ENCODE results near the gene STXBP6. TPM values are rescaled to one million over a fixed set of nuclear protein-coding genes. Genes with fewer than 3 reads are reported as not detected.
A peak's percentile ranks its signal among the peaks of the same experiment; 100 is the strongest.

Gene STXBP6
- total RNA-seq, 4 donors from 2014 or later, result 7.1 to 16.8 (median 8.9) TPM

- intact Hi-C loops (cut with DNase I; ENCODE audit: low total_unique reads) (no loop called here), in situ Hi-C loops (cut with MboI; ENCODE audit: low pct_ligation_motif_present in 1 of 4, low pct_unique_long_range_greater_than_20kb in 1 of 4, low sequenced_read_pairs in 3 of 4) (no loop called here)
- no peak overlapping the region for H3K4me3 ChIP-seq
- DNase-seq, result no peak
- 72 to 83% methylated on average over 4 of the region's 4 CpGs for WGBS, 2 donors (ENCODE audit: low coverage in 1 of 2)
- no peaks in the 10 kb centered on the region for H3K36me3 ChIP-seq
- H3K27me3 ChIP-seq, result no peaks in the 10 kb centered on the region
- TF ChIP-seq EP300 (IDR thresholded peaks at IDR 0.05; ENCODE audit: low read depth) (no peak), POLR2AphosphoS5 (IDR thresholded peaks at IDR 0.05) (no peak), POLR2A (IDR thresholded peaks at IDR 0.05) (no peak)
- no peak overlapping the region for H3K27ac ChIP-seq
- no peaks in the 10 kb centered on the region for H3K4me1 ChIP-seq
- H3K9me3 ChIP-seq, result no peaks in the 10 kb centered on the region
Observed at GRCh38 chr14:24828486-24828885, 221.5 kb downstream of the STXBP6 start.

- Histone ChIP-seq H3K4me1 (no peaks in the 10 kb centered on the region), H3K9me3 (no peaks in the 10 kb centered on the region), H3K27me3 (no peaks in the 10 kb centered on the region), H3K27ac (no peak overlapping the region), H3K4me3 (no peak overlapping the region), H3K36me3 (no peaks in the 10 kb centered on the region)
- intact Hi-C loops (cut with DNase I; ENCODE audit: low total_unique reads), result no loop called here
- TF ChIP-seq POLR2AphosphoS5 (IDR thresholded peaks at IDR 0.05) (no peak), POLR2A (IDR thresholded peaks at IDR 0.05) (no peak), EP300 (IDR thresholded peaks at IDR 0.05; ENCODE audit: low read depth) (no peak), CTCF (IDR thresholded peaks at IDR 0.05) (no peak)
- in situ Hi-C loops (cut with MboI; ENCODE audit: low pct_ligation_motif_present in 1 of 4, low pct_unique_long_range_greater_than_20kb in 1 of 4, low sequenced_read_pairs in 3 of 4), result no loop called here
- no peak for DNase-seq
- 84 to 85% methylated on average over 5 of the region's 5 CpGs for WGBS, 2 donors (ENCODE audit: low coverage in 1 of 2)
Observed at GRCh38 chr14:24826390-24826789, 223.6 kb downstream of the STXBP6 start.

- TF ChIP-seq CTCF (IDR thresholded peaks at IDR 0.05) (no peak), POLR2AphosphoS5 (IDR thresholded peaks at IDR 0.05) (no peak), POLR2A (IDR thresholded peaks at IDR 0.05) (no peak), EP300 (IDR thresholded peaks at IDR 0.05; ENCODE audit: low read depth) (no peak)
- Histone ChIP-seq H3K27ac (no peak overlapping the region), H3K4me3 (no peak overlapping the region), H3K9me3 (no peaks in the 10 kb centered on the region), H3K27me3 (no peaks in the 10 kb centered on the region), H3K4me1 (peaks cover 0 to 46% (median 30%) of the 10 kb centered on the region in 4 donors), H3K36me3 (no peaks in the 10 kb centered on the region)
- in situ Hi-C loops (cut with MboI; ENCODE audit: low pct_ligation_motif_present in 1 of 4, low pct_unique_long_range_greater_than_20kb in 1 of 4, low sequenced_read_pairs in 3 of 4) (loop anchor here in 2 of 4 donors (25.0 kb wide), 1 partner anchor 317 kb away; no protein-coding TSS in a partner anchor), intact Hi-C loops (cut with DNase I; ENCODE audit: low total_unique reads) (no loop called here)
- DNase-seq, result no peak
- WGBS, 2 donors (ENCODE audit: low coverage in 1 of 2), result 78 to 100% methylated on average over 3 to 5 of the region's 5 CpGs
Observed at GRCh38 chr14:24820616-24821015, 229.3 kb downstream of the STXBP6 start.

GRCh38 chr14:24818823-24819341 is 231.1 kb downstream of the STXBP6 start:
- no peak for DNase-seq
- Histone ChIP-seq H3K27ac (peak overlapping the region; percentile 78 to 87 (median 80)), H3K4me3 (no peak overlapping the region), H3K27me3 (no peaks in the 10 kb centered on the region), H3K9me3 (no peaks in the 10 kb centered on the region), H3K36me3 (no peaks in the 10 kb centered on the region), H3K4me1 (peaks cover 0 to 49% (median 31%) of the 10 kb centered on the region in 4 donors)
- intact Hi-C loops (cut with DNase I; ENCODE audit: low total_unique reads) (no loop called here), in situ Hi-C loops (cut with MboI; ENCODE audit: low pct_ligation_motif_present in 1 of 4, low pct_unique_long_range_greater_than_20kb in 1 of 4, low sequenced_read_pairs in 3 of 4) (loop anchor here (10.0 to 25.0 kb wide), 2 partner anchors 226 to 318 kb away; no protein-coding TSS in a partner anchor)
- TF ChIP-seq POLR2A (IDR thresholded peaks at IDR 0.05) (no peak), POLR2AphosphoS5 (IDR thresholded peaks at IDR 0.05) (no peak), EP300 (IDR thresholded peaks at IDR 0.05; ENCODE audit: low read depth) (no peak), CTCF (IDR thresholded peaks at IDR 0.05) (no peak)
- 56 to 82% methylated on average over 3 to 13 of the region's 13 CpGs for WGBS, 2 donors (ENCODE audit: low coverage in 1 of 2)
